ENCODE data around the gene CDIPT. TPM values are rescaled to one million over a fixed set of nuclear protein-coding genes. Genes with fewer than 3 reads are reported as not detected.

CDIPT gene
- total RNA-seq, 8 experiments from 2014 or later, result 38.1 to 64.9 (median 44.0) TPM

DNA sequence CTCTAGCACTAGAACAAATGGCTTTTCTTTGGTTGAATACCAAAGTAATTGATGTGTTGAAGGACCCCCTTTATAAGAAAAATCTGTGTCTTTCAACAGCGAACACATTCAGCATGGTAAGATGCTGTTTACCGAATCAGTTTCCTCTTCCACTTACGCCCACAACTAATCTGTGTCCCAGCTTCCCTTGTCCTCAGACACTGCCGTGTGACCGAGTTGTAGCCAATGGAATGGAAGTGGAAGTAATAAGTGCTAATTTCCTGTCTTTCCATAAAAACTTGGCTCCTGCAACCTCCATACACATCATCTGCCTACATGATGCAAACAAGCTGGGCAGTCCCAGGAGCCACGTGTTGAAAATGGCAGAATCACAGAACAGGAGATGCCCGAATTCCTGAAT is 10.4 kb downstream of the CDIPT start:
- no peak overlapping the region for H3K4me3 ChIP-seq
- in situ Hi-C loops (cut with MboI; ENCODE audit: low pct_unique_long_range_greater_than_20kb in 2 of 9, low sequenced_read_pairs in 9 of 9, unreplicated experiment in 9 of 9), result loop anchor here in 1 of 9 experiments (25.0 kb wide), 1 partner anchor 110 kb away; the partner anchor contains the start of genes TAOK2 and TMEM219
- peak; percentile 19 to 84 (median 65) for ATAC-seq (replicated peaks in 6 of 8)
- no peaks in the 10 kb centered on the region for H3K4me1 ChIP-seq (replicated peaks in 1 of 2)
- 0 to 100% (median 80%) methylated on average over 1 to 7 of the region's 7 CpGs; no CpG with 5 or more reads in 3 of the 10 experiments for WGBS, 10 experiments
- H3K27ac ChIP-seq, result no peak overlapping the region

GRCh38 chr16:29850998-29851397 is 12.0 kb downstream of the CDIPT start:
- Histone ChIP-seq H3K27ac (no peak overlapping the region), H3K4me1 (replicated peaks in 1 of 2) (no peaks in the 10 kb centered on the region), H3K4me3 (no peak overlapping the region)
- ATAC-seq (replicated peaks in 6 of 8), result no peak
- WGBS, 10 experiments, result 92 to 100% methylated on average over 1 to 2 of the region's 3 CpGs; no CpG with 5 or more reads in 8 of the 10 experiments
- in situ Hi-C loops (cut with MboI; ENCODE audit: low pct_unique_long_range_greater_than_20kb in 2 of 9, low sequenced_read_pairs in 9 of 9, unreplicated experiment in 9 of 9), result loop anchor here in 1 of 9 experiments (25.0 kb wide), 1 partner anchor 111 kb away; the partner anchor contains the start of genes TAOK2 and TMEM219

- 33 to 100% (median 70%) methylated on average over 1 to 3 of the region's 5 CpGs; no CpG with 5 or more reads in 1 of the 10 experiments for WGBS, 10 experiments
- H3K4me3 ChIP-seq, result no peak overlapping the region
- peak in 5 of 8 experiments; percentile 60 to 75 (median 71) for ATAC-seq (replicated peaks in 6 of 8)
- in situ Hi-C loops (cut with MboI; ENCODE audit: low pct_unique_long_range_greater_than_20kb in 2 of 9, low sequenced_read_pairs in 9 of 9, unreplicated experiment in 9 of 9), result loop anchor here in 1 of 9 experiments (25.0 kb wide), 1 partner anchor 163 kb away; the partner anchor contains the start of genes C16orf92 and DOC2A
- no peak overlapping the region for H3K27ac ChIP-seq
- H3K4me1 ChIP-seq (replicated peaks in 1 of 2), result no peaks in the 10 kb centered on the region
Measured at GRCh38 chr16:29849505-29849904, 13.5 kb downstream of the CDIPT start.

GRCh38 chr16:29848420-29849297 is 14.4 kb downstream of the CDIPT start:
- peak; percentile 18 to 83 (median 34) for ATAC-seq (replicated peaks in 6 of 8)
- Histone ChIP-seq H3K4me1 (replicated peaks in 1 of 2) (no peaks in the 10 kb centered on the region), H3K27ac (no peak overlapping the region), H3K4me3 (no peak overlapping the region)
- in situ Hi-C loops (cut with MboI; ENCODE audit: low pct_unique_long_range_greater_than_20kb in 2 of 9, low sequenced_read_pairs in 9 of 9, unreplicated experiment in 9 of 9), result loop anchor here in 1 of 9 experiments (25.0 kb wide), 1 partner anchor 164 kb away; the partner anchor contains the start of genes C16orf92 and DOC2A
- 2 to 100% (median 60%) methylated on average over 1 to 6 of the region's 15 CpGs; no CpG with 5 or more reads in 3 of the 10 experiments for WGBS, 10 experiments

DNA sequence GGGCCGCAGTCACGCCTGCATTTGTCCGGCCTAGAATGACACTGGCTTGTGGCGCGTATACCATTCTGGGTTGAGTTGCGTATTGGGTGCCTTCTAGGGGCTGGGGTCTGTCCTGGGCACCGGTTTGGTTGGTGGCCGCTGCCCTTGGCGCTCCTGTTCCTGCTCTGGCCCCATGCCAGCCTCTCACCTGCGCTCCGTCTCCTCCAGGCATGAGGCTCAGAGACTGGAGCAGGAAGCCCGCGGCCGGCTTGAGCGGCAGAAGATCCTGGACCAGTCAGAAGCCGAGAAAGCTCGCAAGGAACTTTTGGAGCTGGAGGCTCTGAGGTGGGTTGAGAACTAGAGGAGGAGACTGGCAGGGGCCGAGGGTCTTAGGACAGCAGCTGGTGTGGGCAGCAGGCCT is 17.4 kb downstream of the CDIPT start:
- Histone ChIP-seq H3K27ac (no peak overlapping the region), H3K4me1 (replicated peaks in 1 of 2) (no peaks in the 10 kb centered on the region), H3K4me3 (no peak overlapping the region)
- in situ Hi-C loops (cut with MboI; ENCODE audit: low pct_unique_long_range_greater_than_20kb in 2 of 9, low sequenced_read_pairs in 9 of 9, unreplicated experiment in 9 of 9), result loop anchor here in 1 of 9 experiments (25.0 kb wide), 1 partner anchor 167 kb away; the partner anchor contains the start of genes C16orf92 and DOC2A
- WGBS, 10 experiments, result 95 to 100% (median 100%) methylated on average over 1 to 12 of the region's 18 CpGs; no CpG with 5 or more reads in 7 of the 10 experiments
- ATAC-seq (replicated peaks in 6 of 8), result no peak

- 71 to 93% (median 82%) methylated on average over 2 to 13 of the region's 28 CpGs; no CpG with 5 or more reads in 4 of the 10 experiments for WGBS, 10 experiments
Measured at GRCh38 chr16:29844575-29845331, 18.3 kb downstream of the CDIPT start.

GRCh38 chr16:29843931-29844330 is 19.1 kb downstream of the CDIPT start:
- Histone ChIP-seq H3K27ac (no peak overlapping the region), H3K4me3 (no peak overlapping the region), H3K4me1 (replicated peaks in 1 of 2) (no peaks in the 10 kb centered on the region)
- WGBS, 10 experiments, result 40 to 100% (median 100%) methylated on average over 1 to 5 of the region's 8 CpGs; no CpG with 5 or more reads in 3 of the 10 experiments
- in situ Hi-C loops (cut with MboI; ENCODE audit: low pct_unique_long_range_greater_than_20kb in 2 of 9, low sequenced_read_pairs in 9 of 9, unreplicated experiment in 9 of 9), result loop anchor here in 1 of 9 experiments (25.0 kb wide), 1 partner anchor 168 kb away; the partner anchor contains the start of genes C16orf92 and DOC2A
- ATAC-seq (replicated peaks in 6 of 8), result no peak

More at GRCh38 chr16:29844575-29845331, 18.3 kb downstream of the CDIPT start:
- Histone ChIP-seq H3K4me3 (no peak overlapping the region), H3K27ac (no peak overlapping the region), H3K4me1 (replicated peaks in 1 of 2) (no peaks in the 10 kb centered on the region)
- in situ Hi-C loops (cut with MboI; ENCODE audit: low pct_unique_long_range_greater_than_20kb in 2 of 9, low sequenced_read_pairs in 9 of 9, unreplicated experiment in 9 of 9), result loop anchor here in 1 of 9 experiments (25.0 kb wide), 1 partner anchor 168 kb away; the partner anchor contains the start of genes C16orf92 and DOC2A
- no peak for ATAC-seq (replicated peaks in 6 of 8)

- 77 to 100% (median 90%) methylated on average over 1 to 8 of the region's 9 CpGs; no CpG with 5 or more reads in 5 of the 10 experiments for WGBS, 10 experiments
- in situ Hi-C loops (cut with MboI; ENCODE audit: low pct_unique_long_range_greater_than_20kb in 2 of 9, low sequenced_read_pairs in 9 of 9, unreplicated experiment in 9 of 9), result loop anchor here in 1 of 9 experiments (25.0 kb wide), 1 partner anchor 169 kb away; the partner anchor contains the start of genes C16orf92 and DOC2A
- peak in 1 of 8 experiments; percentile 52 for ATAC-seq (replicated peaks in 6 of 8)
Measured at GRCh38 chr16:29842732-29843346, 20.2 kb downstream of the CDIPT start.

GRCh38 chr16:29841631-29842030 is 21.4 kb downstream of the CDIPT start:
- H3K4me3 ChIP-seq, result no peak overlapping the region
- H3K27ac ChIP-seq, result no peak overlapping the region
- WGBS, 10 experiments, result 75% methylated on average over 2 of the region's 23 CpGs; no CpG with 5 or more reads in 9 of the 10 experiments
- no peaks in the 10 kb centered on the region for H3K4me1 ChIP-seq (replicated peaks in 1 of 2)
- in situ Hi-C loops (cut with MboI; ENCODE audit: low pct_unique_long_range_greater_than_20kb in 2 of 9, low sequenced_read_pairs in 9 of 9, unreplicated experiment in 9 of 9), result loop anchor here in 1 of 9 experiments (25.0 kb wide), 1 partner anchor 171 kb away; the partner anchor contains the start of genes C16orf92 and DOC2A
- ATAC-seq (replicated peaks in 6 of 8), result no peak

More at GRCh38 chr16:29842732-29843346, 20.2 kb downstream of the CDIPT start:
- H3K4me1 ChIP-seq (replicated peaks in 1 of 2), result no peaks in the 10 kb centered on the region
- no peak overlapping the region for H3K27ac ChIP-seq
- H3K4me3 ChIP-seq, result no peak overlapping the region

DNA sequence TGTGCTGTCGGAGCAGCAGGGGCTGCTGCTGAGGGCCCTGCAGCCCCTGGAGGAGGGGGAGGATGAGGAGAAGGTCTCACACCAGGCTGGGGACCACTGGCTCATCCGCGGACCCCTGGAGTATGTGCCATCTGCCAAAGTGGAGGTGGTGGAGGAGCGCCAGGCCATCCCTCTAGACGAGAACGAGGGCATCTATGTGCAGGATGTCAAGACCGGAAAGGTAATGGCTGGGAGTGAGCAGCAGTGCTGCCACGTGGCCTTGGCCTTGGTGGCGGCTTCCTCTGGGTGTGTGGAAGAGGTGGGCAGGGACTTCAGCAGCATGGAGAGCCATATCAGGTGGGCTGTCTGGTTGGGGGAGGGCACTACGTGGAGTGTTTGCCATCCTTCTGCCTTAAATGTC is 22.8 kb downstream of the CDIPT start:
- WGBS, 10 experiments, result 77 to 100% (median 80%) methylated on average over 1 to 4 of the region's 10 CpGs; no CpG with 5 or more reads in 7 of the 10 experiments
- in situ Hi-C loops (cut with MboI; ENCODE audit: low pct_unique_long_range_greater_than_20kb in 2 of 9, low sequenced_read_pairs in 9 of 9, unreplicated experiment in 9 of 9), result loop anchor here in 1 of 9 experiments (25.0 kb wide), 1 partner anchor 172 kb away; the partner anchor contains the start of genes C16orf92 and DOC2A
- no peaks in the 10 kb centered on the region for H3K4me1 ChIP-seq (replicated peaks in 1 of 2)
- H3K27ac ChIP-seq, result no peak overlapping the region
- no peak overlapping the region for H3K4me3 ChIP-seq
- no peak for ATAC-seq (replicated peaks in 6 of 8)

DNA sequence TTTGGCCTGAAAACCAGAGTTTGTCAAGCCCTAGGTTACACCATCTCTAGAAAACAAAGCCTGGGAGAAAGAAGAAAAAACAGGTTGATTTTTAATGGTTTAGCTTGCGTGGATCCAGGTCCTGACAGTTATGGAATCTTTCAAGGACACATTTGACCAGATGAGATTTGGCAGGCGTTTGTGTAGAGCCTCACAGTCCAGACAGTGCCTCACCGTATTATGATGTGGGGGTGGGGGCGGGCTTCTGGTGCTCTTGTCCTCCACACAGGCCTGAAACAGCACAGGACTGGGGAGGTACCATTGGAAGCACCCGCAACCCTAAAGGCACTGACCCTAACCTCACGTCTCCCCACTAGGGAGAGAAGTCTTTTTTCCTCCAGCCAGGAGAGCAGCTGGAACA is 23.2 kb downstream of the CDIPT start:
- no peak for ATAC-seq (replicated peaks in 6 of 8)

More for the DNA sequence above, 23.2 kb downstream of the CDIPT start:
- in situ Hi-C loops (cut with MboI; ENCODE audit: low pct_unique_long_range_greater_than_20kb in 2 of 9, low sequenced_read_pairs in 9 of 9, unreplicated experiment in 9 of 9), result loop anchor here in 1 of 9 experiments (25.0 kb wide), 1 partner anchor 172 kb away; the partner anchor contains the start of genes C16orf92 and DOC2A
- 40 to 100% (median 84%) methylated on average over 1 to 4 of the region's 6 CpGs; no CpG with 5 or more reads in 2 of the 10 experiments for WGBS, 10 experiments
- H3K4me1 ChIP-seq (replicated peaks in 1 of 2), result no peaks in the 10 kb centered on the region
- H3K4me3 ChIP-seq, result no peak overlapping the region
- no peak overlapping the region for H3K27ac ChIP-seq
